GM18867 (cell line): ENCODE measurements around the gene ZNF724.
"Not testable (repeated sequence)": the region's sequence is repeated elsewhere in the genome, so short reads cannot be mapped to it uniquely, and the experiment has no call there.

ENCODE experiments used
- ATAC-seq: cut with Tn5 transposase; IDR thresholded peaks from one replicate; pipeline ENCODE4 v1.9.1; 2021; ENCODE audit warnings: mild to moderate bottlenecking, moderate library complexity; ENCODE audit not compliant: unreplicated experiment

ZNF724 gene

DNA sequence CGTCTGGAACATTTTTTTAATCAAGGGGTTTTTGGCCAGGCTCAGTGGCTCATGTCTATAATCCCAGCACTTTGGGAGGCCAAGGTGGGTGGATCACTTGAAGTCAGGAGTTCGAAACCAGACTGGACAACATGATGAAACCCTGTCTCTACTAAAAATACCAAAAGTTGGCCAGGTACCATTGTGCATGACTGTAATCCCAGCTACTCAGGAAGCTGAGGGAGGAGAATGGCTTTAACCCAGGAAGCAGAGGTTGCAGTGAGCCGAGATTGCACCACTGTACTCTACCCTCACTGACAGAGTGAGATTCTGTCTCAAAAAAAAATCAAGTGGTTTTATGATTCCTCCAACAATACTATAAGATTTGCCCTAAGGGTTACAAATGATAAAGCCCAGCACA is 3.1 kb upstream of the ZNF724 start:
- ATAC-seq = not testable (repeated sequence)

DNA sequence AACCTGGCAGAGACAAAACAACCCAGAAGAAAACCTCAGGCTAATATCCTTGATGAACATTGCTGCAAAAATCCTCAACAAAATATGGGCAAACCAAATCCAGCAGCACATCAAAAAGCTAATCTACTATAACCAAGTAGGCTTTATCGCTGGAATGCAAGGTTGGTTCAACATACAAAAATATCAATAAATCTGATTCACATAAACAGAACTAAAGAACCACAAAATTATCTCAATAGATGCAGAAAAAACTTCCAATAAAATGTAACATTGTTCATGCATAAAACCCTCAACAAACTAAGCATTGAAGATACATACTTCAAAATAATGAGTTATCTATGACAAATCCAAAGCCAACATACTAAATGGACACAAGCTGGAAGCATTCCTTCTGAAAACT is 8.8 kb downstream of the ZNF724 start:
- no peak for ATAC-seq

DNA sequence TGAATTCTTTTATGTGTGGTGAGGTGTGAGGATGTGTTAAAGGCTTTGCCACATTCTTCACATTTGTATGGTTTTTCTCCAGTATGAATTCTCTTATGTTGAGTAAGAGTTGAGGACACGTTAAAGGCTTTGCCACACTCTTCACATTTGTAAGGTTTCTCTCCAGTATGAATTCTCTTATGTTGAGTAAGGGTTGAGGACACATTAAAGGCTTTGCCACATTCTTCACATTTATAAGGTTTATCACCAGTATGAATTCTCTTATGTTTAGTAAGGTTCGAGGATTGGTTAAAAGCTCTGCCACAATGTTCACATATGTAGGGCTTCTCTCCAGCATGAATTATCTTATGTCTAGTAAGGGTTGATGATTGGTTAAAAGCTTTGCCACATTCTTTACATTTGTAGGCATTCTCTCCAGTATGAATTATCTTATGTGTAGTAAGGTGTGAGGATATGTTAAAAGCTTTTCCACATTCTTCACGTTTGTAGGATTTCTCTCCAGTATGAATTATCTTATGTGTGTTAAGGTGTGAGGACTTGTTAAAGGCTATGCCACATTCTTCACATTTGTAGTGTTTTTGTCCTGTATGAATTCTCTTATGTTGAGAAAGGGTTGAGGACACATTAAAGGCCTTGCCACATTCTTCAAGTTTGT is 27.1 kb downstream of the ZNF724 start:
- no peak for ATAC-seq

DNA sequence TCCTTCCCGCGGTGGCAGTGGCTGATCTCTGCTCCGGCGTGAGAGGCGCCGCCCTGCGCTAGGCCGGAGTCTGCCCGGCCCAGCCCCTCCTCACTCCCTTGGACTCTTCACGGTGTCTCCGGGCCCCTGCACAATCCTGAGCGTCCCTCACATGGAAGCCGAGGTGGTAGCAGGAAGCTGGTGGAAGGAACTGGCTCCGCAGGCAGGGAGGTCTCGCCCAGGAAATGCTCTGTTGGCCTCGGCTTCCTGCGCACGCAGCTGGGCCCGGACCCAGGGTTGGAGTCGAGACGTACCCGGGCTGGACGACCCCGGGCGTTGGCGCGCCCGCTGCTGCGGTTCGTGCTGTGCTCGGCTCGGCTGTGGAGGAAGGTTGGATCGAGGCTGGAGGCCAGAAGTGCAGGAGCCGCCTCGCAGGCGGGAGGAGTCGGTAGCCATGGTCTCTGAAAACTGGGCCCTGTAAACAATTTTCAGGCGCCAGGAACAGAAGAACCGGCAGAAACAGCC is 46.3 kb downstream of the ZNF724 start:
- no peak for ATAC-seq

DNA sequence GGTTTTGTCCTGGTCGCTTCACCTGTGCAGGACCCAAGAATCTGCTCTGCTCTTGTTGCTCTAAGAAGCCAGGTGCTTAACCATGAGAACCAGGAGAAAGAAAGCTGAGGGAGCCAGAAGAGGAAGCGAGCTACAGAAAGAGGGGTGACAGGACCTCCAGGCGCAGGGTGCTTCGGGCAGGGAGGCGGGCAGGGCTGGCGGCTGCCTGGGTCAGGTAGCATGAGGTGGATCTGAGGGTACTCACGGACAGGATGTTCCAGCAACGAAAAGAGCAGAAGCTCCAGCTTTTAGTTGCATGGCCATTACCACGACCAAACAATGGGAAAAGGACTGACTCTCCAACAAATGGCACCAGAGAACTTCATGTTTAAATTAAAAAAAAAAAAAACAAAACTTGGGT is 59.9 kb downstream of the ZNF724 start:
- no peak for ATAC-seq

DNA sequence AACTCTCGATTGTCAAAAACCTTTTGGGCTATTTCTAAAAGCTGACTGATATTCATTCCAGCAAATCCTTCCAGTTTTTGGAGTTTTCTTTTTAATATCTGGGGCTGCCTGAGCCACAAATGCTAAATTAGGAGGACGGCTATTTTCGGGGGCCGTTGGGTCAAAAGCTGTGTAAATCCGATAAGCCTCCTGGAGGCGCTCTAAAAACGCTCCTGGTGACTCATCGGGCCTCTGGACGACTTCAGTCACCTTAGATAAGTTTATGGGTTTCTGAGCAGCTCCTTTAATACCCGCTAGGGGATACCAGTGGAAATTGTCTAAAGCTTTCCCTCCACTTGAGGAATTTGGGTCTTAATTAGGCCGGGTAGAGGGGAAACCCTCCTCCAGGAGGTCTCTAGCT is 66.9 kb downstream of the ZNF724 start:
- ATAC-seq = no peak
